ENCODE measurements around the gene KRT86.
"Not testable (repeated sequence)": the region's sequence is repeated elsewhere in the genome, so short reads cannot be mapped to it uniquely, and the experiment has no call there.

The KRT86 gene

GRCh38 chr12:52238207-52238840, 36.1 kb upstream of the KRT86 start:
- FAIRE-seq (no peak), DNase-seq (ENCODE audit: insufficient read length, low spot score) (no peak)

DNA sequence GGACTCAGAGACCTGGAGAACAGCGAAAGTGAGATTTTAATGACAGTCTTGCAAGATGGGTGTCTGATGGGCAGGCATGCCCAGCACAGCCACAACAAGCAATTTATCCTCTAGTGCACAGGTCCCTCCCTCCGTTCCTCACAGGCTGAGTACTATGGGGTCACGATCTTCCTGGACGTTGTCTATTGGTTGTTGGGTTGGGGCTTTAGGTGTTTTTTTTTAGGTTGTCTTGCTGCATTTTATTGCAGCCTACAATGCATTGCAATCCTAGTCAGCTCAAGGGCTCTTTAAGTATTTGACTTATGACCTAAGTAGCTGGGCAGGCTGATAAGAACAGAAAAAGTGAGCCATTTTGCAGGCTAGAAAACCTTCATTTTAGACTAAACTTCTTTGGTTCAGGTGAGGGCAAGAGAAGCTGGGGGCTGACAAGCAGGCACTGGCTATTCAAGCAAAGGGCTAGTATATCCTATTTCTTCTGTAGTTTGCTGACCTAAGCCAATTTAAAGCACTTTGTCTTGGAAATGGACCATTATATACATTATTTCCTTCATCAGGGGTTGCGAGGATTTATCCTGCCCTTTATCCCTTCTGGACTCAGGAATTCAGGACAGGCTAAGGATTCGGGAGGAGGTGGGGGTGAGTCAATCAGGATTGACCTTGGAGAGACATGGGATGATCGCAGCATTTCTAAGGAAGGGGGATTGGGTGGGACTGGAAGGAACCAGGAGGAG, 35.4 kb upstream of the KRT86 start:
- no peak for DNase-seq (ENCODE audit: insufficient read length, low spot score)
- FAIRE-seq: no peak

GRCh38 chr12:52239767-52240166, 34.7 kb upstream of the KRT86 start:
- FAIRE-seq: no peak
- no peak for DNase-seq (ENCODE audit: insufficient read length, low spot score)

DNA sequence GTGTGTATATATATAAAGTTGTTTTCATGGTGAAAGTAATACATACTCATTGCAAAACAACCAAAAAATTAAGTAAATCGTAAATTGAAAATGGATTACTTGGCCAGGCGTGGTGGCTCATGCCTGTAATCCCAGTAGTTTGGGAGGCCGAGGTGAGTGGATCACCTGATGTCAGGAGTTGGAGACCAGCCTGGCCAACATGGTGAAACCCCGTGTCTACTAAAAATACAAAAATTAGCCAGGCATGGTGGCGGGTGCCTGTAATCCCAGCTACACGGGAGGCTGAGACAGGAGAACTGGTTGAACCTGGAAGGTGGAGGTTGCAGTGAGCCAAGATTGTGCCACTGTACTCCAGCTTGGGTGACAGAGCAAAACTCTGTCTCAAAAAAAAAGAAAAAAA, 34.2 kb upstream of the KRT86 start:
- FAIRE-seq; DNase-seq (ENCODE audit: insufficient read length, low spot score): not testable (repeated sequence)

DNA sequence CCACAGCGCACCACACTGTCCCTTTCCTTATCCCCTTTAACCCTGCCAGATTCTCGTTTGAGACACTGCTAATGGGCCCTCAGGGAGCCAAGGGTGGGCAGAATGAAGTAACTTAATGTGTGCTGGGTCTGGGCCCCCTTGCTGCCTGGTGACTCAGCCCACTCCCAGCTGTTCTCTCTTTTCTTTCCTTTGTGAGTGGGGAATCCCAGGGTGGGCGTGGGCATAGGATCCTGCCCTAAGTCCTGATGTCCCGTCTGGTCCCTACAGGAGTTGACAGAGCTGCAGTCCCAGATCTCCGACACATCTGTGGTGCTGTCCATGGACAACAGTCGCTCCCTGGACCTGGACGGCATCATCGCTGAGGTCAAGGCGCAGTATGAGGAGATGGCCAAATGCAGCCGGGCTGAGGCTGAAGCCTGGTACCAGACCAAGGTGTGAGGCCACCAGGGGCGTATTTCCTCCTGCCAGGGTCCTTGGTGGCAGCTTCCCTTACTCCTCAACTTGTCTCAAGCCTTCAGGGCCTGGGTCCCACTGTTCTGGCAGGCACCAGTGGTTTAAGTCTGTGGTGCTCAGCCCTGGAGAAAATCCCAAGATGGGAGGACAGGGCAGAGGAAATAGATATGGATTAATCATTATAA, 33.1 kb upstream of the KRT86 start:
- DNase-seq (ENCODE audit: insufficient read length, low spot score) (no peak), FAIRE-seq (no peak)

- FAIRE-seq (no peak), DNase-seq (ENCODE audit: insufficient read length, low spot score) (no peak)
Measured at GRCh38 chr12:52242442-52243258, 31.8 kb upstream of the KRT86 start.

DNA sequence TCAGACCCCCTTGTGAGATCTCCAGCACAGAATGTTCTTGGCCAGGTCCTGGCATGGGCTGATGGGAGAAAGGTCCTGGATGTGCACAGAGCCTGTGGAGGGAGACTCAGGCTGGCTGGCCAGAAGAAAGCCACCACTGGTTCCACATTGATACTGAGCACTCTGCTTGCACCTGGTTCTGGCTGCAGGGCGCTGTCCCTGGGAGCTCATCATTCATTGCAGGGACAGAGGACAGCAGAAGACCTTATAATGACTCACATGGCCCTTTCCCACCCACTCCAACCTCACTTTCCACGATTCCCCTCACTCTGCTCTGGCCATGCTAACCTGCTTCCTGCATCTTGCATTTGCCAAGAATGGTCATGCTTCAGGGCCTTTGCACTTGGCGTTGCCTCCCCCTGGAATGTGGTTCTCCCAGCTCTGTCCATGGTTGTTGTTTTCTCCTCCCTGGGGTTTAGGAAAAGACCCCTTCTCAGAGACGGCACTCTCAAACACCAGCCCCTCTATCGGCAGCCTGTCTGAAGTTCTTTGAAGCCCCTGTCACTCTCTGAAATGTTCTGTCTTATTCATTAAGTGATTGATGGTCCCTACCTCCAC, 31.1 kb upstream of the KRT86 start:
- no peak for FAIRE-seq
- no peak for DNase-seq (ENCODE audit: insufficient read length, low spot score)

- DNase-seq (ENCODE audit: insufficient read length, low spot score) (peak; percentile 85), FAIRE-seq (peak; percentile 93)
Measured at GRCh38 chr12:52243856-52244614, 30.4 kb upstream of the KRT86 start.

DNA sequence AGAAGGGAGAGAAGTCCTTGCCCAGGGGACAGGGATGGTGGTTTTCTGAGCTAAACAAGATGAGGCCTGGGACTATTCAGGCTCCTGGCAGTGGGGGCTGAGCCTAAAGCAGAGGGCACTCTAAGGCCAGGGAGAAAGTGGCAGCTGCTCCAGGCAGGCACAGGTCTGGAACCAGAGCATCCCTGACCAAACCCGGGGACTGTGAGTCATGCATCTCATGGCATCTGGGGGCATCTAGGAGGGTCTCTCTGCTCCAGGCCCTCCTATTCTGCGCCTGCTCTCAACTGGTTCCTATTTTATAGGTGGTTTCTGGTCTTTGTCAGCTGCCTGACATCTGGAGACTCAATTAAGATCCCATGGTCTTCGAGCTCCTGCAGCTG, 29.8 kb upstream of the KRT86 start:
- DNase-seq (ENCODE audit: insufficient read length, low spot score) (no peak), FAIRE-seq (peak; percentile 13)

GRCh38 chr12:52245259-52245961, 29.0 kb upstream of the KRT86 start:
- FAIRE-seq (no peak), DNase-seq (ENCODE audit: insufficient read length, low spot score) (no peak)

- FAIRE-seq (no peak), DNase-seq (ENCODE audit: insufficient read length, low spot score) (no peak)
Measured at GRCh38 chr12:52245962-52246569, 28.4 kb upstream of the KRT86 start.

- FAIRE-seq: no peak
- no peak for DNase-seq (ENCODE audit: insufficient read length, low spot score)
Measured at GRCh38 chr12:52246720-52247621, 27.5 kb upstream of the KRT86 start.

DNA sequence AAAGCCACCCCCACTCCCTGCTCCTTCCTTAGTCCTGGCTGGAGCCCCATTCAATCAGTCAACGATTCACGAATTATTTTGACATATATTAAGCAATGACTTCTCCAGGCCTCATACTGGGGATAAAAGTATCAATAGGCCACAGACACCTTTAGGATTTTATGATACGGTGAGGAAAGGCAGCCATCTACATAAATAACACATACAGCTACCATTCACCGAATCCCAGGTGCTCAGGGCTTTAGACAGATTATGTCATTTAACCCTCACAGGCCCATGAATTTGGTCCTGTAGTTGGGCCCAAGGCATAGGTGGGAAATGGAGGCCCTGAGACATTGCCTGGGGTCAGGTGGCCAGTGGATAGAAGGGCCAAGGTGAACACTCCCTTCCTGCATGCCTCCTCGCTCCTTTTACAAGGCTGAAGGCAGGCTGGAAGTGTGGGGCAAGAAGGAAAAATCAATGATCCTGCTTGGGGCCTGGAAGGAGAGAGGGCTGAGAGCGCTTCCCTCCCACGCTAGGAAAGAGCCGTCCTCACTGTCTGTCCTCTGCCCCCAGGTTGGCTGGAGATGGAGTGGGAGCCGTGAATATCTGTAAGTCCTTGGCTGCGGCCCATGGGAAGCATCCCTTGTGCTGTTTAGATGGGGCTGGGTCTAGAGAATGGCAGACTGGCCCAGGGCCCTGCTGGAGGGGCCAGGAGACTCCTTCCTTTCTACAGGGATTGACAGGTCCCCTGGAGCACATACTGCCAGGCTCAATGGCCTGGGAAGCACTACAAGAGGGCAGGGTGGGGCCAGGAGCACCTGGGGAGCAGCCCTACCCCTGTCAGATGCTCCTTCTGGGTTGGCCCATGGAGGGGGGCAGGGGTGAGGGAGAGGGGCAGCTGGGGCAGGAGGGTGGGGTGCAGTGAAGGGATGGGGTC, 26.6 kb upstream of the KRT86 start:
- no peak for DNase-seq (ENCODE audit: insufficient read length, low spot score)
- FAIRE-seq: no peak

GRCh38 chr12:52248541-52249461, 25.6 kb upstream of the KRT86 start:
- no peak for DNase-seq (ENCODE audit: insufficient read length, low spot score)
- FAIRE-seq: no peak

DNA sequence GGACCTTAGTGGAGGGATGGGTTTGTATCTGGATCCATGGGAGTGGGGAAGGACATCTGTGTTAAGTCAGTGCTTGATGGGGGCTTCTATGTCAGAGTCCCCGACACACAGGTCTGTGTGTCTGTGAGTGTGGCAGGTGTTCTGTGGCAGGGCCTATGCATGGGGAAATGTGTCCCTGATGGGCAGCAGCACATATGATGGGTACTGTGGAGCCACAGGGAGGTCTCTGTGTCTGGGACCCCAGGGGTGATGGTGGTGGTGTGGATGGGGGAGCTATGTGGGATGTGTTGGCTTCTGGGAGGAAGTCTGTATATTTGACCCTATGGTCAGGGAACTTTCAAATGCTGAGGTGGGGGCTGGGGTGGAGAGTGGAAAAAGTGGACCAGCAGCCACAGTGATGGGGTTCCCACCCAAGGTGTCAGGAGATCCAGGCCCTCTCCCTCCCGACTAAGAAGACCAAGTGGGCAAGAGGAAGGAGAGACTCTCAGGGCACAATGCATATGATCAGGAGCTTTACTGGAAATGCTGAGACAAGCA, 24.9 kb upstream of the KRT86 start:
- FAIRE-seq (no peak), DNase-seq (ENCODE audit: insufficient read length, low spot score) (no peak)
